ENCODE measurements around the gene GRIA3. TPM values are rescaled to one million over a fixed set of nuclear protein-coding genes. Genes with fewer than 3 reads are reported as not detected.

GRIA3 gene
- total RNA-seq, 1 experiment from 2014 or later: not detected

- H3K9me3 Mint-ChIP-seq (ENCODE audit: unreplicated experiment): peaks cover 7% of the 10 kb centered on the region
- ChIA-PET CTCF (no interaction called here), POLR2A (no interaction called here)
- no TSS peak for BruUV-seq (replicated peaks)
- TF ChIP-seq, protein P1, sequence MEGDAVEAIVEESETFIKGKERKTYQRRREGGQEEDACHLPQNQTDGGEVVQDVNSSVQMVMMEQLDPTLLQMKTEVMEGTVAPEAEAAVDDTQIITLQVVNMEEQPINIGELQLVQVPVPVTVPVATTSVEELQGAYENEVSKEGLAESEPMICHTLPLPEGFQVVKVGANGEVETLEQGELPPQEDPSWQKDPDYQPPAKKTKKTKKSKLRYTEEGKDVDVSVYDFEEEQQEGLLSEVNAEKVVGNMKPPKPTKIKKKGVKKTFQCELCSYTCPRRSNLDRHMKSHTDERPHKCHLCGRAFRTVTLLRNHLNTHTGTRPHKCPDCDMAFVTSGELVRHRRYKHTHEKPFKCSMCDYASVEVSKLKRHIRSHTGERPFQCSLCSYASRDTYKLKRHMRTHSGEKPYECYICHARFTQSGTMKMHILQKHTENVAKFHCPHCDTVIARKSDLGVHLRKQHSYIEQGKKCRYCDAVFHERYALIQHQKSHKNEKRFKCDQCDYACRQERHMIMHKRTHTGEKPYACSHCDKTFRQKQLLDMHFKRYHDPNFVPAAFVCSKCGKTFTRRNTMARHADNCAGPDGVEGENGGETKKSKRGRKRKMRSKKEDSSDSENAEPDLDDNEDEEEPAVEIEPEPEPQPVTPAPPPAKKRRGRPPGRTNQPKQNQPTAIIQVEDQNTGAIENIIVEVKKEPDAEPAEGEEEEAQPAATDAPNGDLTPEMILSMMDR (IDR thresholded peaks at IDR 0.05; ENCODE audit: unreplicated experiment): no peak
- H3K27me3 Mint-ChIP-seq (ENCODE audit: insufficient read depth, unreplicated experiment): no peaks in the 10 kb centered on the region
- intact Hi-C loops (cut with micrococcal nuclease): no loop called here
- H3K4me1 Mint-ChIP-seq (ENCODE audit: insufficient read depth, unreplicated experiment): no peaks in the 10 kb centered on the region
- no peaks in the 10 kb centered on the region for H3K36me3 Mint-ChIP-seq (ENCODE audit: insufficient read depth, unreplicated experiment)
- H3K27ac Mint-ChIP-seq (ENCODE audit: low read depth, unreplicated experiment): no peak overlapping the region
- no peak for DNase-seq (ENCODE audit: unreplicated experiment)
- no peak overlapping the region for H3K4me3 Mint-ChIP-seq (ENCODE audit: unreplicated experiment)
Observed at GRCh38 chrX:123298026-123298425, 113.9 kb downstream of the GRIA3 start.

GRCh38 chrX:123303429-123303828 is 119.4 kb downstream of the GRIA3 start:
- intact Hi-C loops (cut with micrococcal nuclease): no loop called here

GRCh38 chrX:123308658-123309057 is 124.6 kb downstream of the GRIA3 start:
- CTCF ChIA-PET: no interaction called here
- TF ChIP-seq, protein P1 (IDR thresholded peaks at IDR 0.05; ENCODE audit: unreplicated experiment): no peak
- no peaks in the 10 kb centered on the region for H3K27me3 Mint-ChIP-seq (ENCODE audit: insufficient read depth, unreplicated experiment)
- no TSS peak for BruUV-seq (replicated peaks)
- H3K4me3 Mint-ChIP-seq (ENCODE audit: unreplicated experiment): no peak overlapping the region
- no peaks in the 10 kb centered on the region for H3K36me3 Mint-ChIP-seq (ENCODE audit: insufficient read depth, unreplicated experiment)
- no peak overlapping the region for H3K27ac Mint-ChIP-seq (ENCODE audit: low read depth, unreplicated experiment)
- intact Hi-C loops (cut with micrococcal nuclease): no loop called here
- POLR2A ChIA-PET: no interaction called here
- no peaks in the 10 kb centered on the region for H3K4me1 Mint-ChIP-seq (ENCODE audit: insufficient read depth, unreplicated experiment)
- no peak for DNase-seq (ENCODE audit: unreplicated experiment)
- peaks cover 8% of the 10 kb centered on the region for H3K9me3 Mint-ChIP-seq (ENCODE audit: unreplicated experiment)

More at GRCh38 chrX:123303429-123303828, 119.4 kb downstream of the GRIA3 start:
- no peaks in the 10 kb centered on the region for H3K36me3 Mint-ChIP-seq (ENCODE audit: insufficient read depth, unreplicated experiment)
- no peak overlapping the region for H3K27ac Mint-ChIP-seq (ENCODE audit: low read depth, unreplicated experiment)
- no peaks in the 10 kb centered on the region for H3K27me3 Mint-ChIP-seq (ENCODE audit: insufficient read depth, unreplicated experiment)
- no peak for DNase-seq (ENCODE audit: unreplicated experiment)
- no peak overlapping the region for H3K4me3 Mint-ChIP-seq (ENCODE audit: unreplicated experiment)
- TF ChIP-seq, protein P1 (IDR thresholded peaks at IDR 0.05; ENCODE audit: unreplicated experiment): no peak
- no peaks in the 10 kb centered on the region for H3K4me1 Mint-ChIP-seq (ENCODE audit: insufficient read depth, unreplicated experiment)
- BruUV-seq (replicated peaks): no TSS peak
- ChIA-PET CTCF (no interaction called here), POLR2A (no interaction called here)
- H3K9me3 Mint-ChIP-seq (ENCODE audit: unreplicated experiment): no peaks in the 10 kb centered on the region

- ChIA-PET CTCF (interaction anchor here (0.6 kb wide), 1 partner anchor 283 kb away, joined by 3 read pairs; no protein-coding TSS in a partner anchor), POLR2A (interaction anchor here (0.5 kb wide), 1 partner anchor 83 kb away, joined by 3 read pairs; no protein-coding TSS in a partner anchor)
- TF ChIP-seq, protein P1 (IDR thresholded peaks at IDR 0.05; ENCODE audit: unreplicated experiment): no peak
- intact Hi-C loops (cut with micrococcal nuclease): no loop called here
- no peaks in the 10 kb centered on the region for H3K36me3 Mint-ChIP-seq (ENCODE audit: insufficient read depth, unreplicated experiment)
- no peaks in the 10 kb centered on the region for H3K4me1 Mint-ChIP-seq (ENCODE audit: insufficient read depth, unreplicated experiment)
- no peak for DNase-seq (ENCODE audit: unreplicated experiment)
- H3K27me3 Mint-ChIP-seq (ENCODE audit: insufficient read depth, unreplicated experiment): no peaks in the 10 kb centered on the region
- no TSS peak for BruUV-seq (replicated peaks)
- no peak overlapping the region for H3K4me3 Mint-ChIP-seq (ENCODE audit: unreplicated experiment)
- H3K27ac Mint-ChIP-seq (ENCODE audit: low read depth, unreplicated experiment): no peak overlapping the region
- peaks cover 14% of the 10 kb centered on the region for H3K9me3 Mint-ChIP-seq (ENCODE audit: unreplicated experiment)
Observed at GRCh38 chrX:123310112-123310511, 126.0 kb downstream of the GRIA3 start.
